SK-N-SH (cell line): ENCODE results near the gene SLC38A2. TPM values are rescaled to one million over a fixed set of nuclear protein-coding genes. Genes with fewer than 3 reads are reported as not detected.
A peak's percentile ranks its signal among the peaks of the same experiment; 100 is the strongest.

Source experiments
- CTCF ChIA-PET: fragments of 300-600, 350-600 bp; formaldehyde crosslinking; extraction: SDS; loops from one replicate; lab custom pipeline; 2021; lab: Yijun Ruan, JAX
- POLR2A ChIA-PET: fragments of 350-600 bp; sonication (Branson Sonifier 250); formaldehyde crosslinking; extraction: SDS; loops from one replicate; lab custom pipeline; 2020; ENCODE audit warnings: antibody characterized with exemption, inconsistent platforms; lab: Yijun Ruan, JAX
- DNase-seq: peaks from one replicate; pipeline ENCODE4 v3.0.0; 2012
- H2AFZ ChIP-seq: fragments of 200-600 bp; sonication (generic); 2 replicates; pipeline ENCODE4 v1.8.1; 2016; ENCODE audit warnings: antibody characterized with exemption, mild to moderate bottlenecking, low read depth
- H3F3A ChIP-seq: fragments of 200-600 bp; sonication (generic); replicated peaks from 2 replicates; pipeline ENCODE3; 2016; ENCODE audit warnings: antibody characterized with exemption, mild to moderate bottlenecking; ENCODE audit not compliant: insufficient read depth
- H3K27ac ChIP-seq, 2 experiments: fragments of 200-500 bp in 1 of 2; fragments of 200-600 bp in 1 of 2; sonication (Bioruptor generic) in 1 of 2; sonication (generic), shearing (Covaris generic) in 1 of 2; 2 replicates each; pipeline versions ENCODE4 v1.5.1 to v1.6.1; 2014 to 2016; ENCODE audit warnings: low read depth in 2 of 2, inconsistent platforms in 1 of 2, low read length in 1 of 2, mild to moderate bottlenecking in 1 of 2, mixed read lengths in 1 of 2
- H3K27me3 ChIP-seq: fragments of 200-600 bp; sonication (generic), shearing (Covaris generic); 2 replicates; pipeline ENCODE4 v1.6.1; 2016; ENCODE audit warnings: mixed run types; ENCODE audit not compliant: insufficient read depth
- H3K36me3 ChIP-seq, 2 experiments: fragments of 200-500 bp in 1 of 2; fragments of 200-600 bp in 1 of 2; sonication (Bioruptor generic) in 1 of 2; sonication (generic) in 1 of 2; replicated peaks in 1 of 2; 2 replicates each; pipeline versions ENCODE3 to v1.5.1; 2014 to 2016; ENCODE audit warnings: low read length in 1 of 2, mild to moderate bottlenecking in 1 of 2; ENCODE audit not compliant: insufficient read depth in 2 of 2, control insufficient read depth in 1 of 2
- H3K4me1 ChIP-seq, 2 experiments: fragments of 200-500 bp in 1 of 2; fragments of 200-600 bp in 1 of 2; sonication (Bioruptor generic) in 1 of 2; sonication (generic), shearing (Covaris generic) in 1 of 2; 2 replicates each; pipeline versions ENCODE4 v1.5.1 to v1.6.1; 2014 to 2016; ENCODE audit warnings: low read depth in 1 of 2, low read length in 1 of 2, mixed run types in 1 of 2; ENCODE audit not compliant: insufficient read depth in 2 of 2, control insufficient read depth in 1 of 2
- H3K4me2 ChIP-seq: fragments of 200-600 bp; sonication (generic), shearing (Covaris generic); 2 replicates; pipeline ENCODE4 v1.6.1; 2017; ENCODE audit warnings: mixed run types
- H3K4me3 ChIP-seq, 2 experiments: fragments of 200-500 bp in 1 of 2; fragments of 200-600 bp in 1 of 2; sonication (Bioruptor generic) in 1 of 2; sonication (generic), shearing (Covaris generic) in 1 of 2; 2 replicates each; pipeline versions ENCODE4 v1.5.1 to v1.8.1; 2014 to 2016; ENCODE audit warnings: low read depth in 2 of 2, inconsistent platforms in 1 of 2, low read length in 1 of 2, mild to moderate bottlenecking in 1 of 2, mixed read lengths in 1 of 2, moderate library complexity in 1 of 2
- H3K79me2 ChIP-seq: fragments of 200-600 bp; sonication (generic); 2 replicates; pipeline ENCODE4 v1.8.1; 2017; ENCODE audit warnings: mild to moderate bottlenecking; ENCODE audit not compliant: insufficient read depth
- H3K9ac ChIP-seq: fragments of 200-600 bp; sonication (generic); 2 replicates; pipeline ENCODE4 v1.6.1; 2017; ENCODE audit warnings: mixed run types
- H3K9me2 ChIP-seq: fragments of 200-600 bp; sonication (generic); 2 replicates; pipeline ENCODE4 v1.6.1; 2017; ENCODE audit warnings: mixed run types
- H3K9me3 ChIP-seq: fragments of 200-600 bp; sonication (generic); 2 replicates; pipeline ENCODE4 v1.6.1; 2017; ENCODE audit warnings: mixed run types, mild to moderate bottlenecking, moderate library complexity
- H4K20me1 ChIP-seq: fragments of 200-600 bp; sonication (generic); 2 replicates; pipeline ENCODE4 v1.6.1; 2017; ENCODE audit warnings: mild to moderate bottlenecking, mixed run types; ENCODE audit not compliant: insufficient read depth
- ELF1 ChIP-seq: IDR thresholded peaks from 2 replicates; pipeline ENCODE4 v1.4.0; 2012
- EP300 ChIP-seq, 2 experiments: IDR thresholded peaks; 2 replicates each; pipeline versions ENCODE4 v1.4.0 to v1.6.1; 2012; ENCODE audit warnings: borderline replicate concordance in 1 of 2, low read depth in 1 of 2, low read length in 1 of 2
- FOXM1 ChIP-seq: IDR thresholded peaks from 2 replicates; pipeline ENCODE4 v1.4.0; 2012; ENCODE audit warnings: low read depth, mild to moderate bottlenecking
- GATA2 ChIP-seq: sonication (generic); formaldehyde crosslinking; IDR thresholded peaks from 2 replicates; pipeline ENCODE4 v1.5.0; 2020; ENCODE audit warnings: mild to moderate bottlenecking, missing genetic modification reagents
- JUND ChIP-seq: IDR thresholded peaks from 2 replicates; pipeline ENCODE4 v1.4.0; 2012
- NFIC ChIP-seq: IDR thresholded peaks from 2 replicates; pipeline ENCODE4 v1.4.0; 2012; ENCODE audit warnings: borderline replicate concordance
- POLR2AphosphoS5 ChIP-seq: IDR thresholded peaks from 2 replicates; pipeline ENCODE4 v1.6.1; 2012; ENCODE audit warnings: low read depth, low read length
- RAD21 ChIP-seq: IDR thresholded peaks from 2 replicates; pipeline ENCODE4 v1.6.1; 2012; ENCODE audit warnings: mild to moderate bottlenecking, low read length
- RFX5 ChIP-seq: IDR thresholded peaks from 2 replicates; pipeline ENCODE4 v1.6.1; 2012; ENCODE audit warnings: mild to moderate bottlenecking, improper control_type of control experiment, low read length
- SIN3A ChIP-seq: IDR thresholded peaks from 2 replicates; pipeline ENCODE4 v1.6.1; 2012; ENCODE audit warnings: low read depth, mild to moderate bottlenecking, low read length, moderate library complexity, borderline replicate concordance
- TAF1 ChIP-seq: IDR thresholded peaks from 2 replicates; pipeline ENCODE4 v1.6.1; 2012; ENCODE audit warnings: low read depth, mild to moderate bottlenecking, low read length, moderate library complexity, borderline replicate concordance
- USF2 ChIP-seq: fragments of 150-350 bp; IDR thresholded peaks from 2 replicates; pipeline ENCODE4 v1.6.1; 2017; ENCODE audit warnings: antibody characterized with exemption, low read length, low read depth, borderline replicate concordance
- YY1 ChIP-seq: IDR thresholded peaks from 2 replicates; pipeline ENCODE4 v1.4.0; 2012; ENCODE audit warnings: low read depth, mild to moderate bottlenecking
- WGBS: methylation state at CpG from one replicate; pipeline ENCODE4 v1.1.6; 2017; ENCODE audit warnings: low lambda C conversion rate; 5-methylcytosine and 5-hydroxymethylcytosine counted together
- polyA plus RNA-seq, 3 experiments: library from polyadenylated mRNA; depleted of rRNA; stranded (reverse); fragments of >200 nt; gene quantifications; 2 replicates each; pipeline ENCODE4 v1.2.3, GENCODE V29; 2012
- TF ChIP-seq, protein P1 (sequence below): IDR thresholded peaks from 2 replicates; pipeline ENCODE4 v1.4.0; 2012; ENCODE audit warnings: low read depth
- TF ChIP-seq, protein P2 (sequence below): IDR thresholded peaks from 2 replicates; pipeline ENCODE4 v1.4.0; 2012; ENCODE audit warnings: low read depth, borderline replicate concordance

The SLC38A2 gene
- polyA plus RNA-seq, 1 of the 3 experiments (the other 2 are of a cell fraction) = 135 TPM

DNA sequence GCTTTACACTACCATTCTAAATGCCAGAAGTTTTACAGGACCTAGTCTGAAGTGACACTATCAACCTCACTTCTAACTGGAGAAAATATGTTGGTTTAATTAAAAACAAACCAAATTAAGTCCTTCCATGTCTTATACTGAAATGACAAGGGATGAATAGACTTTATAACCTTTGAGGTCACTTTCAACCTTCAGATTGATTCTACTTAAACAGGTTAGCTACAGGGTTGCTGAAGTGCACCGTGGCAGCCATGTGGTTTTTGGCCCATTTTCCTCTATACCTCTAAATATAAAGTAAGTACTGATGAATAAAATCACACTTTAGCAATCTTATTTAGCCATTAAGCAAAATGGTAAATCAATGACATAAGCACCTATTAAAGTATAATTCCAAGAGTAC lies 3.9 kb downstream of the SLC38A2 start:
- Histone ChIP-seq H3K27me3 (no peaks in the 10 kb centered on the region), H3K36me3 (peaks cover 74% of the 10 kb centered on the region in 2 experiments), H3K4me2 (peak overlapping the region; percentile 86), H3K4me1 (peaks cover 15 to 45% of the 10 kb centered on the region in 2 experiments; a peak in 3 of 4 replicates), H4K20me1 (peaks cover 87% of the 10 kb centered on the region), H2AFZ (no peak overlapping the region), H3K79me2 (peaks cover 83% of the 10 kb centered on the region), H3K9me2 (no peaks in the 10 kb centered on the region), H3K27ac (peak overlapping the region in 1 of 2 experiments; percentile 94; a peak in 2 of 4 replicates), H3K4me3 (peak overlapping the region; percentile 70 to 82; a peak in 3 of 4 replicates), H3K9me3 (no peaks in the 10 kb centered on the region), H3F3A (peaks cover 80% of the 10 kb centered on the region), H3K9ac (peak overlapping the region; percentile 100)
- no peak for TF ChIP-seq NFIC
- TF ChIP-seq FOXM1 = no peak
- TF ChIP-seq POLR2AphosphoS5 = no peak
- no peak for TF ChIP-seq YY1
- no peak for TF ChIP-seq EP300 (IDR thresholded peaks at IDR 0.05; ENCODE audit: borderline replicate concordance in 1 of 2, low read depth in 1 of 2, low read length in 1 of 2)
- TF ChIP-seq, protein P1, sequence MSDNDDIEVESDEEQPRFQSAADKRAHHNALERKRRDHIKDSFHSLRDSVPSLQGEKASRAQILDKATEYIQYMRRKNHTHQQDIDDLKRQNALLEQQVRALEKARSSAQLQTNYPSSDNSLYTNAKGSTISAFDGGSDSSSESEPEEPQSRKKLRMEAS = no peak
- TF ChIP-seq SIN3A = no peak
- no peak for TF ChIP-seq TAF1
- WGBS = 63% methylated on average over 1 of the region's 1 CpG
- POLR2A ChIA-PET = no interaction called here
- CTCF ChIA-PET = interaction anchor here (1.6 to 2.2 kb wide), 2 partner anchors 215 to 293 kb away, joined by 5 read pairs; no protein-coding TSS in a partner anchor
- DNase-seq = no peak

GRCh38 chr12:46368138-46368537 lies 4.4 kb downstream of the SLC38A2 start:
- H3K36me3 ChIP-seq = peaks cover 79 to 80% of the 10 kb centered on the region in 2 experiments
- no peaks in the 10 kb centered on the region for H3K9me2 ChIP-seq
- H3K4me1 ChIP-seq = peaks cover 12 to 48% of the 10 kb centered on the region in 2 experiments
- H3K9ac ChIP-seq = peak overlapping the region; percentile 100
- peaks cover 88% of the 10 kb centered on the region for H3K79me2 ChIP-seq
- H2AFZ ChIP-seq = no peak overlapping the region
- H4K20me1 ChIP-seq = peaks cover 93% of the 10 kb centered on the region
- ChIA-PET POLR2A (no interaction called here), CTCF (interaction anchor here (0.7 to 1.6 kb wide), 2 partner anchors 214 to 519 kb away, joined by 3 to 5 read pairs; no protein-coding TSS in a partner anchor)
- H3K9me3 ChIP-seq = no peaks in the 10 kb centered on the region
- H3K27me3 ChIP-seq = no peaks in the 10 kb centered on the region
- no peak for TF ChIP-seq GATA2 (CRISPR knock-in tag)
- H3K4me3 ChIP-seq = peak overlapping the region; percentile 70 to 82; a peak in 3 of 4 replicates
- peaks cover 85% of the 10 kb centered on the region for H3F3A ChIP-seq
- H3K4me2 ChIP-seq = peak overlapping the region; percentile 86
- no peak for DNase-seq
- H3K27ac ChIP-seq = peak overlapping the region in 1 of 2 experiments; percentile 94; a peak in 2 of 4 replicates

GRCh38 chr12:46367351-46368029 lies 5.1 kb downstream of the SLC38A2 start:
- whole genome bisulfite sequencing = 71% methylated on average over 5 of the region's 5 CpGs
- H3F3A ChIP-seq = peaks cover 89% of the 10 kb centered on the region
- peaks cover 86% of the 10 kb centered on the region in 2 experiments for H3K36me3 ChIP-seq
- ChIA-PET CTCF (interaction anchor here (0.7 to 1.6 kb wide), 2 partner anchors 213 to 519 kb away, joined by 3 to 5 read pairs; no protein-coding TSS in a partner anchor), POLR2A (no interaction called here)
- H3K27ac ChIP-seq = peak overlapping the region; percentile 16 to 94; a peak in 1 of 4 replicates
- peak overlapping the region; percentile 70 to 82; a peak in 3 of 4 replicates for H3K4me3 ChIP-seq
- H3K79me2 ChIP-seq = peaks cover 93% of the 10 kb centered on the region
- TF ChIP-seq RAD21 (no peak), RFX5 (no peak), USF2 (no peak), ELF1 (no peak), YY1 (no peak), JUND (no peak)
- TF ChIP-seq, protein P2, sequence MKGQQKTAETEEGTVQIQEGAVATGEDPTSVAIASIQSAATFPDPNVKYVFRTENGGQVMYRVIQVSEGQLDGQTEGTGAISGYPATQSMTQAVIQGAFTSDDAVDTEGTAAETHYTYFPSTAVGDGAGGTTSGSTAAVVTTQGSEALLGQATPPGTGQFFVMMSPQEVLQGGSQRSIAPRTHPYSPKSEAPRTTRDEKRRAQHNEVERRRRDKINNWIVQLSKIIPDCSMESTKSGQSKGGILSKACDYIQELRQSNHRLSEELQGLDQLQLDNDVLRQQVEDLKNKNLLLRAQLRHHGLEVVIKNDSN = no peak
- TF ChIP-seq, all 33 proteins: peak for 0
- Histone ChIP-seq H3K27me3 (no peaks in the 10 kb centered on the region), H2AFZ (no peak overlapping the region), H3K9ac (peak overlapping the region; percentile 100; the same call in 1 of the 2 replicates), H4K20me1 (peaks cover 99% of the 10 kb centered on the region), H3K4me2 (peak overlapping the region; percentile 86), H3K9me2 (no peaks in the 10 kb centered on the region), H3K4me1 (peaks cover 12 to 54% of the 10 kb centered on the region in 2 experiments), H3K9me3 (no peaks in the 10 kb centered on the region)
- no peak for DNase-seq
